DMS 273 (cell line): ENCODE measurements around the gene TPSAB1.

ENCODE experiments used
- DNase-seq: peaks from one replicate; lab custom pipeline; 2025; ENCODE audit not compliant: unreplicated experiment; lab: John Stamatoyannopoulos, UW

Gene TPSAB1

GRCh38 chr16:1209081-1209480, 31.4 kb upstream of the TPSAB1 start:
- no peak for DNase-seq

DNA sequence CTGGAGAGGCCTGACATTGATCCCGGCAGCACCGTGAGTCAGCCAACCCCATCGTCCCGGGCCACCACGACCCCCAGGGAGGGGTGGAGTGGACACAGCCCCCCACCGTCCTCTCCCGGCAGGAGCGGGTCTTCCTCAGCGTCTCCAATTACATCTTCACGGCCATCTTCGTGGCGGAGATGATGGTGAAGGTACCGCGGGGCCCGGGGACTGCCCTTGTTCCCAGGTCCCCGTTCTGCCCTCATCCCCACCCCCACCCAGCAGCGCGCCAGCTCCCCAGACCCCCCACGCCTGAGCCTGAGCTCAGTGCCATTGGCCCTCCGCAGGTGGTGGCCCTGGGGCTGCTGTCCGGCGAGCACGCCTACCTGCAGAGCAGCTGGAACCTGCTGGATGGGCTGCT, 30.0 kb upstream of the TPSAB1 start:
- DNase-seq, result no peak

- DNase-seq, result no peak
Measured at GRCh38 chr16:1211451-1212268, 28.8 kb upstream of the TPSAB1 start.

DNA sequence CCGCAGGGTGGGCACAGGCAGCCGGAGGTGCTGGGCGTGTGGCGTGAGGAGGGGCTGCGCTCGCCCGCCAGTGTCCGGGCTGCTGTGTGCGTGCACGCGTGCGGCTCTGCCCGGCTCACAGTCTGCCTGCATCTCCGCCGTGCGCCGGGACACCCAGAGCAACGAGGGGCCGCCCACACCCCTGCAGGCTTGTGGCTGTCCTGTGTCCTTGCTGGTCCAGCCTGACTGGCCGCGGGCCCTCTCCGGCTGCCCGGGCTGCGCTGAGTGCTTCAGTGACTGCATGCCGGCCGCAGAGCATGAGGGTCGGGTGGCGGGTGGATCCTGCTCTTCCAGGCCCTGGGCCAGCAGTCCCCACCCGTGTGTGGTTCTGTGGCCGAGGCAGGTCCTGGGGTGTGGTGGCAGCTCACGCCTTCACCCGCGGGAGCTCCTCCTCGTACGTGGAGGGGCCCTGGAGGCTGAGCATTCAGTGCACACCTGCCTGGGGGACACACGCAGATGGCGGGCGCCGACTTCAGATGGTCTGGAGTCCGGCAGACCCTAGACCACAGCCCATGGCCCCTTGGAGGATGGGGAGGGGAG, 27.8 kb upstream of the TPSAB1 start:
- DNase-seq, result no peak

GRCh38 chr16:1213231-1213630, 27.3 kb upstream of the TPSAB1 start:
- DNase-seq, result no peak

GRCh38 chr16:1213796-1214372, 26.6 kb upstream of the TPSAB1 start:
- DNase-seq, result no peak

- no peak for DNase-seq
Measured at GRCh38 chr16:1214719-1215118, 25.8 kb upstream of the TPSAB1 start.

DNA sequence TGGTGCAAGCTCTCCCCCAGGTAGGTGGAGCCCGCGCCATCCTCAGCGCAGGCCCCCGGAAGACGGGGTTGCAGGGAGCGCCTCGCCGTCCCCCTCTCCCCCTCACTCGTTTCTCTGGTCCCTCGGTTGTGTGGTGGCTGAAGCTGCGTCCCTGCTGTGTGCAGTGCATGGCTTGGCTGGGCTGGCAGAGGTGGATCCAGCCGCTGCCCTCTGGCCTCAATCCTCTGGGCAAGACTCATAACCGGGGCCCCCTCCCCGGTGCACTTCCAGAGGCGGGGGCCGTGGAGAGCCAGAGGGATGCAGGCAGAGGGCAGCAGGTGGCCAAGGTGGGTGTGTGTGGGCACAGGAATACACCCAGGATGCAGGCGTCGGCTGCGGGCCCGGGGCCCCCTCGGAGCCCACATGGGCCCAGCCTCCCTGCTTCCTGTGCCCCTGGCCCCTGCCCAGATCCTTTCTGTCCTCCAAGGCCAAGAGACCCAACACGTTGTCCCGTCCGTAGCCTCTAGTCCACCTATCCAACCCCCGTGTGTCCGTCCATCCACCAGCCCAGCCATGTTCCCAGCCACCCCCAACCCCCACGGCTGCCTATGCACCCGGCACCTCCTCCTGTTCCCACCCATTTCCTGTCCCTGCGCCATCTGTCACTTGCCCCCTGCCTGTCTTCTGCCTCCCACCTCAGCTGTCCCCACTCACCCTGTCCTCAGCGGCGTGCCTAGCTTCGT, 24.8 kb upstream of the TPSAB1 start:
- DNase-seq, result no peak

DNA sequence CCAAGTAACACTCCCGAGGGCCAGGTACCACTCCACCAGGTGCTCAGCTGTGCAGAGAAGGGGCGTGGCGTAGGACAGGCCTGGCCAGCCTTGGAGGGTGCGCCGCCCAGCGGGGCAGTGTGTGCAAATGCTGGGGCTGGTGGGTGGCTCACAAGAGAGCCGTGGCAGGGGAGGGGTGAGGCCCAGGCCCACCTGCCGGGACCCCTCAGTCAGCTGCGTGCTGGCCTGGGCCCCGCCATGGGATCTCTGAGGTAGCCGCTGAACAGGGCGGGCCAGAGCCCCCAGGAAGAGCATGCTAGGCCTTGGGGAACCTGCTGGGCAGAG, 24.2 kb upstream of the TPSAB1 start:
- no peak for DNase-seq

DNA sequence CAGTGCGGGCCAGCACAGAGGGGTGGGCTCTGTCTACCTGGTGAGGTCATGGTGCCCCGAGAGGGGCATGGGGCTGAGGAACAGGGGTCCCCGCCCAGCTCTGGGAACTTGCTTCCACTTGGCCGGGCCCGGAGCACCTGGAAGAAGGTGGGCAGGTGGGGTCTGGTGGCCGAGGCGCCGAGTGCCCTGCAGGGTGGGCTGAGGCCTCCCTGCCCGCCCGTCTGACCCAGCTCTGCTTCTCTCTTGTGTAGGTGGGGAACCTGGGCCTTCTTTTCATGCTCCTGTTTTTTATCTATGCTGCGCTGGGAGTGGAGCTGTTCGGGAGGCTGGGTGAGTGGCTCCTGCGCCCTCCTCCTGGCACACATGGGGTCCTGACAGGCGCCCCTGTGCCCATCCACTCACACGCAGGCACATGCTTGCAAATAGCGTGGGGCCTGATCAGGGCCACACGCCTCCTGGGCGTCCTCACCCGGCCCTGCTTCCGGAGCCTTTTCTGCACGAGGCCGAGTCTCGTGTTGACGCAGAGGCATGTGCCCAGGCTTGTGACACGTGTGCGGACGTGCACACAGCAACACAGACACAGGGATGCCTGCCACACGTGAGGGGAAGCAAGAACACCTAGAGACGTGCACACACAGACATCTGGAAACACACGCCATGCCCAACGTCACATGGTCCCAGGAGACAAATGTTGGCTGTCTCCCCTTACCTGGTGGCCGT, 23.7 kb upstream of the TPSAB1 start:
- DNase-seq, result no peak

GRCh38 chr16:1217526-1217925, 23.0 kb upstream of the TPSAB1 start:
- no peak for DNase-seq

DNA sequence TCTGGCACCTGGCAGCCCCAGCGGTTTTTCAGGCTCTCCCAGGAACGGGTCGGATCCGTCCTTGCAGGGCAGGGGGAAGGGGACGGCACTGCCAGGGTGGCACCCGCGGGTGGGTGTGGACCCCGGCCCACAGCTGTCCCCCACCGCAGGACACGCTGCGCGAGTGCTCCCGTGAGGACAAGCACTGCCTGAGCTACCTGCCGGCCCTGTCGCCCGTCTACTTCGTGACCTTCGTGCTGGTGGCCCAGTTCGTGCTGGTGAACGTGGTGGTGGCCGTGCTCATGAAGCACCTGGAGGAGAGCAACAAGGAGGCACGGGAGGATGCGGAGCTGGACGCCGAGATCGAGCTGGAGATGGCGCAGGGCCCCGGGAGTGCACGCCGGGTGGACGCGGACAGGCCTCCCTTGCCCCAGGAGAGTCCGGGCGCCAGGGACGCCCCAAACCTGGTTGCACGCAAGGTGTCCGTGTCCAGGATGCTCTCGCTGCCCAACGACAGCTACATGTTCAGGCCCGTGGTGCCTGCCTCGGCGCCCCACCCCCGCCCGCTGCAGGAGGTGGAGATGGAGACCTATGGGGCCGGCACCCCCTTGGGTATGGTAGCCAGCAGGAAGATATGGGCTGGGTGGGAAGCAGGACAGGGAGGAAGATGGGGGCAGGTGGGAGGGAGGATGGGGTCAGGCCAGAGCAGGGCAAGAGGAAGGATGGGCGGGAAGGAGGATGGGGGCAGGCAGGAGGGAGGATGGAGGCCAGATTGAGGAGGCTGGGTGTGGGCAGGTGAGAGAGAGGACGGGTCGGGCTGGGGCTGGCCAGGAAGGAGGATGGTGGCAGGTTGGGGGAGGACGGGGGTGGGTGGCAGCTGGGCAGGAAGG, 22.2 kb upstream of the TPSAB1 start:
- DNase-seq, result no peak

GRCh38 chr16:1218930-1219611, 21.4 kb upstream of the TPSAB1 start:
- DNase-seq, result no peak

DNA sequence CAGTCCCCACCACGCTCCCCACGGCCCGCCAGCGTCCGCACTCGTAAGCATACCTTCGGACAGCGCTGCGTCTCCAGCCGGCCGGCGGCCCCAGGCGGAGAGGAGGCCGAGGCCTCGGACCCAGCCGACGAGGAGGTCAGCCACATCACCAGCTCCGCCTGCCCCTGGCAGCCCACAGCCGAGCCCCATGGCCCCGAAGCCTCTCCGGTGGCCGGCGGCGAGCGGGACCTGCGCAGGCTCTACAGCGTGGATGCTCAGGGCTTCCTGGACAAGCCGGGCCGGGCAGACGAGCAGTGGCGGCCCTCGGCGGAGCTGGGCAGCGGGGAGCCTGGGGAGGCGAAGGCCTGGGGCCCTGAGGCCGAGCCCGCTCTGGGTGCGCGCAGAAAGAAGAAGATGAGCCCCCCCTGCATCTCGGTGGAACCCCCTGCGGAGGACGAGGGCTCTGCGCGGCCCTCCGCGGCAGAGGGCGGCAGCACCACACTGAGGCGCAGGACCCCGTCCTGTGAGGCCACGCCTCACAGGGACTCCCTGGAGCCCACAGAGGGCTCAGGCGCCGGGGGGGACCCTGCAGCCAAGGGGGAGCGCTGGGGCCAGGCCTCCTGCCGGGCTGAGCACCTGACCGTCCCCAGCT, 20.3 kb upstream of the TPSAB1 start:
- DNase-seq, result no peak

DNA sequence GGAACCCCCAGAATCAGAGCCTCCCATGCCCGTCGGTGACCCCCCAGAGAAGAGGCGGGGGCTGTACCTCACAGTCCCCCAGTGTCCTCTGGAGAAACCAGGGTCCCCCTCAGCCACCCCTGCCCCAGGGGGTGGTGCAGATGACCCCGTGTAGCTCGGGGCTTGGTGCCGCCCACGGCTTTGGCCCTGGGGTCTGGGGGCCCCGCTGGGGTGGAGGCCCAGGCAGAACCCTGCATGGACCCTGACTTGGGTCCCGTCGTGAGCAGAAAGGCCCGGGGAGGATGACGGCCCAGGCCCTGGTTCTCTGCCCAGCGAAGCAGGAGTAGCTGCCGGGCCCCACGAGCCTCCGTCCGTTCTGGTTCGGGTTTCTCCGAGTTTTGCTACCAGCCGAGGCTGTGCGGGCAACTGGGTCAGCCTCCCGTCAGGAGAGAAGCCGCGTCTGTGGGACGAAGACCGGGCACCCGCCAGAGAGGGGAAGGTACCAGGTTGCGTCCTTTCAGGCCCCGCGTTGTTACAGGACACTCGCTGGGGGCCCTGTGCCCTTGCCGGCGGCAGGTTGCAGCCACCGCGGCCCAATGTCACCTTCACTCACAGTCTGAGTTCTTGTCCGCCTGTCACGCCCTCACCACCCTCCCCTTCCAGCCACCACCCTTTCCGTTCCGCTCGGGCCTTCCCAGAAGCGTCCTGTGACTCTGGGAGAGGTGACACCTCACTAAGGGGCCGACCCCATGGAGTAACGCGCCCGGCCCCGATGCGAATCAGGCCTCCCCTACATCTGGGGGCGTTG, 19.5 kb upstream of the TPSAB1 start:
- no peak for DNase-seq

DNA sequence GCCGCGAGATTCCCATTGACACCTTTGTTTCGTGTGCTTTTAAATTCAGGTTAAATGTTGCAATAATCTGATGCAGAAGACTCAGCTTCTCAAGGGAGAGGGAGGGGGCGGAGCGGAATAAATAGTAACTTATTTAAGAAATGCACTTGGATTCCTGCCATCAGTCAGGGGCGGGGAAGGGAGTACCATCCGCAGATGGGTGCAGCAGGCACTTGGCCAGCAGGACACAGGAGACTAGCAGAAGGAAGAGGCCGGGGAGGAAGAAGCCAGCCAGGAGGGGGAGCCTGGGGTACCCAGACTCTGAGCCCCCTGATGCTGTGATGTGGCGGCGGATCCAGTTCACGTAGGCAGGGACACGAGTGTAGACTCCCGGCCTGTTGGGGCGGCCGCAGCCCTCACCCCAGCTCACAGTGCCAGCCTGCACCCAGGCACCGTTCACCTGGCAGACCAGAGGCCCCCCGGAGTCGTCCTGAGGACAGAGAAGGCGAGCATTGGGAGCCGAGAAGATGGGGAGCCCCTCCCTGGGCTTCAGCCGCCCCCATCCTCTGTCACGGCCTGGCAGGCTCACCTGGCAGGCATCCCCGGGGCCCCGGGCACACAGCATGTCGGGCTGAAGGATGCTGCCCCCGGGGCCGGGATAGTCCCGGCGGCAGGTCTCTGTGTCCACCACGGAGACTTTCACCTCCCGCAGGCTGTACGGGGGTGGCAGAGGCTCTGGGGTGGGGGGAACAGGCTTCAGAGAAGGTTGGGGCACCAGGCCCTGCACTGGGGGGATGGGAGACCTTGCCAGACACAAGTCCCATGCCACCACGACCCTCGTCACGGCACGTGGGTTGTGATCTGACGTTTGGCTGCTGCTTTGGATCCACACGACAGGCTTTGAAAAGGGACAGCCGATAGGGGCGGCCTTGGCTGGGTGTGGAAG, 18.6 kb upstream of the TPSAB1 start:
- peak; percentile 43 for DNase-seq

GRCh38 chr16:1222553-1223354, 17.8 kb upstream of the TPSAB1 start:
- DNase-seq, result no peak
